OCI-LY1 (cell line): ENCODE results near the gene PYGB.

ENCODE experiments used
- H2AFZ ChIP-seq: fragments of 200-600 bp; sonication (generic), shearing (Covaris generic); 2 replicates; pipeline ENCODE4 v1.6.0; 2014; ENCODE audit warnings: antibody characterized with exemption, mild to moderate bottlenecking, low read length
- H3F3A ChIP-seq: fragments of 200-600 bp; sonication (generic), shearing (Covaris generic); 2 replicates; pipeline ENCODE4 v1.6.0; 2014; ENCODE audit warnings: mild to moderate bottlenecking, antibody characterized with exemption, low read length, moderate library complexity; ENCODE audit not compliant: insufficient read depth
- H3K27ac ChIP-seq: fragments of 200-600 bp; sonication (generic); 2 replicates; pipeline ENCODE4 v1.5.1; 2014; ENCODE audit warnings: low read length, mixed run types, mild to moderate bottlenecking, low read depth; ENCODE audit not compliant: poor library complexity, severe bottlenecking
- H3K27me3 ChIP-seq: fragments of 200-600 bp; sonication (generic); 2 replicates; pipeline ENCODE4 v1.6.0; 2014; ENCODE audit warnings: antibody characterized with exemption, mild to moderate bottlenecking, low read length, moderate library complexity; ENCODE audit not compliant: insufficient read depth
- H3K36me3 ChIP-seq: fragments of 200-600 bp; sonication (generic); 2 replicates; pipeline ENCODE4 v1.6.1; 2014; ENCODE audit warnings: mild to moderate bottlenecking, antibody characterized with exemption, low read length, moderate library complexity, mixed read lengths; ENCODE audit not compliant: insufficient read depth
- H3K4me1 ChIP-seq: fragments of 200-600 bp; sonication (generic); 2 replicates; pipeline ENCODE4 v1.5.1; 2014; ENCODE audit warnings: mild to moderate bottlenecking, low read length, moderate library complexity; ENCODE audit not compliant: insufficient read depth, severe bottlenecking
- H3K4me2 ChIP-seq: fragments of 200-600 bp; sonication (generic), shearing (Covaris generic); 2 replicates; pipeline ENCODE4 v1.6.1; 2014; ENCODE audit warnings: low read length
- H3K4me3 ChIP-seq: fragments of 200-600 bp; sonication (generic); 2 replicates; pipeline ENCODE4 v1.5.1; 2014; ENCODE audit warnings: low read length, low read depth, mild to moderate bottlenecking, mixed read lengths; ENCODE audit not compliant: poor library complexity, severe bottlenecking
- H3K79me2 ChIP-seq: fragments of 200-600 bp; shearing (Covaris generic); 2 replicates; pipeline ENCODE4 v1.6.1; 2016; ENCODE audit warnings: mixed run types, low read length, mixed read lengths; ENCODE audit not compliant: insufficient read depth
- H3K9ac ChIP-seq: fragments of 200-600 bp; sonication (generic), shearing (Covaris generic); 2 replicates; pipeline ENCODE4 v1.6.1; 2014; ENCODE audit warnings: mild to moderate bottlenecking, low read length, mixed read lengths
- H3K9me2 ChIP-seq: fragments of 200-600 bp; sonication (generic), shearing (Covaris generic); 2 replicates; pipeline ENCODE4 v1.6.1; 2014; ENCODE audit warnings: low read depth, mild to moderate bottlenecking, low read length, mixed read lengths
- H3K9me3 ChIP-seq: fragments of 200-600 bp; shearing (Covaris generic); 2 replicates; pipeline ENCODE4 v1.6.1; 2014; ENCODE audit warnings: low read length, mixed read lengths
- H4K20me1 ChIP-seq: fragments of 200-600 bp; sonication (generic), shearing (Covaris generic); 2 replicates; pipeline ENCODE4 v1.6.0; 2016; ENCODE audit warnings: mild to moderate bottlenecking, low read length; ENCODE audit not compliant: insufficient read depth
- EZH2 ChIP-seq: fragments of 200-600 bp; sonication (generic), shearing (Covaris generic); IDR thresholded peaks from 2 replicates; pipeline ENCODE4 v1.8.0; 2017; ENCODE audit warnings: borderline replicate concordance, mixed run types, mild to moderate bottlenecking, antibody characterized with exemption, low read length, moderate library complexity, mixed read lengths
- TF ChIP-seq, protein P1 (sequence below): fragments of 200-600 bp; sonication (generic), shearing (Covaris generic); IDR thresholded peaks from 2 replicates; pipeline ENCODE4 v1.5.1; 2017; ENCODE audit warnings: mild to moderate bottlenecking, antibody characterized with exemption, low read length, moderate library complexity, mixed read lengths

Gene PYGB

DNA sequence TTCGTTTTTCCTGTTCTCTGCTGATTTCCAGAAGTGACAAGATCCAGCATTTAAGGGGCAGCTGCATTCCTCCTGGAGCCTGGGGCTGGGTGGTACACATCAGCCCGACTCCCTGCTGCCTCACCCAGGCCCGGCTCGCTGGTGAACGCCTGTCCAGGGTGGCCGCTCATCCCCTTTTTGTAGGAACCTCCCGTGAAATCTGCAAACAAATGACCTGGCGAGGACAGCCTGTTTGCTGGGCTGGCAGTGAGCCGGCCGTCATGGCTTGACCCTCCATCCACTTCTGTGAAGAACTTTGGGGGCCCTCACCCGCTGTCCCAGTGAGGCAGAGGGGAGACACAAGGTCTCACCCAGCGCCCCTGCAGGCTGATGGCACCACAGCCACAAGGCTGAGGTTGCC, 39.0 kb downstream of the PYGB start:
- peaks cover 8% of the 10 kb centered on the region for H3K4me1 ChIP-seq
- no peaks in the 10 kb centered on the region for H4K20me1 ChIP-seq
- H3K79me2 ChIP-seq, result no peaks in the 10 kb centered on the region
- H3K4me3 ChIP-seq, result no peak overlapping the region
- H3K36me3 ChIP-seq, result peaks cover 67% of the 10 kb centered on the region
- H2AFZ ChIP-seq, result no peak overlapping the region
- TF ChIP-seq, protein P1, sequence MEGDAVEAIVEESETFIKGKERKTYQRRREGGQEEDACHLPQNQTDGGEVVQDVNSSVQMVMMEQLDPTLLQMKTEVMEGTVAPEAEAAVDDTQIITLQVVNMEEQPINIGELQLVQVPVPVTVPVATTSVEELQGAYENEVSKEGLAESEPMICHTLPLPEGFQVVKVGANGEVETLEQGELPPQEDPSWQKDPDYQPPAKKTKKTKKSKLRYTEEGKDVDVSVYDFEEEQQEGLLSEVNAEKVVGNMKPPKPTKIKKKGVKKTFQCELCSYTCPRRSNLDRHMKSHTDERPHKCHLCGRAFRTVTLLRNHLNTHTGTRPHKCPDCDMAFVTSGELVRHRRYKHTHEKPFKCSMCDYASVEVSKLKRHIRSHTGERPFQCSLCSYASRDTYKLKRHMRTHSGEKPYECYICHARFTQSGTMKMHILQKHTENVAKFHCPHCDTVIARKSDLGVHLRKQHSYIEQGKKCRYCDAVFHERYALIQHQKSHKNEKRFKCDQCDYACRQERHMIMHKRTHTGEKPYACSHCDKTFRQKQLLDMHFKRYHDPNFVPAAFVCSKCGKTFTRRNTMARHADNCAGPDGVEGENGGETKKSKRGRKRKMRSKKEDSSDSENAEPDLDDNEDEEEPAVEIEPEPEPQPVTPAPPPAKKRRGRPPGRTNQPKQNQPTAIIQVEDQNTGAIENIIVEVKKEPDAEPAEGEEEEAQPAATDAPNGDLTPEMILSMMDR, result no peak
- H3K9me3 ChIP-seq, result no peaks in the 10 kb centered on the region
- no peaks in the 10 kb centered on the region for H3K27me3 ChIP-seq
- H3K9ac ChIP-seq, result no peak overlapping the region
- H3K9me2 ChIP-seq, result no peaks in the 10 kb centered on the region
- H3F3A ChIP-seq, result no peaks in the 10 kb centered on the region
- H3K27ac ChIP-seq, result no peak overlapping the region
- no peak overlapping the region for H3K4me2 ChIP-seq

DNA sequence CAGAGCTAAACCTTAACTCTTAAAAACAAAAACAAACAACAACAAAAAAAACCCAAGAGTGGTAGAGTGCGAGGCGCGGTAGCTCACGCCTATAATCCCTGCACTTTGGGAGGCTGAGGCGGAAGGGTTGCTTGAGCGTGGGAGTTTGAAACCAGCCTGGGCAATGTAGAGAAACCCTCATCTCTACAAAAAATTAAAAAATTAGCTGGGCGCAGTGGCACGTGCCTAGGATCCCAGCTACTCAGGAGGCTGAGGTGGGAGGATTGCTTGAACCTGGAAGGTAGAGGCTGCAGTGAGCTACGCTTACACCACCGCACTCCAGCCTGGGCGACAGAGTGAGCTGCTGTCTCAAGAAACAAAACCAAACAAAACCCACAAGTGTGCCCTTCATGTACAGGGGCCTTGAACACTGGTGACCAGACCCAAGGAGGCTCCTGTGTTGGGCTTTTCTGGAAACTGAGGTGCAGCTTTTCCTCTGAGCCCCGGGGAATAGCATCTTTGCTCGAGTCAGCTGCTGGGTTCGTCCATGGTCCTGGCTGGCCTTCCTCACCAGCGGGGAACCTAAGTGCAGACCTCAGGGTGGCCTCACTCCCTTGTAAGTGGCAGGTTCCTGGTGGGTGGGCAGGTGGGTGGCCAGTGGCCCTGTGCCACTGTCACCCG, 39.9 kb downstream of the PYGB start:
- Histone ChIP-seq H3K9ac (no peak overlapping the region), H3K79me2 (no peaks in the 10 kb centered on the region), H3K4me1 (no peaks in the 10 kb centered on the region), H2AFZ (no peak overlapping the region), H3K9me3 (no peaks in the 10 kb centered on the region), H3K27me3 (no peaks in the 10 kb centered on the region), H3K27ac (no peak overlapping the region), H3K9me2 (no peaks in the 10 kb centered on the region), H3F3A (no peaks in the 10 kb centered on the region), H4K20me1 (no peaks in the 10 kb centered on the region), H3K4me3 (no peak overlapping the region), H3K36me3 (peaks cover 67% of the 10 kb centered on the region), H3K4me2 (no peak overlapping the region)
- TF ChIP-seq EZH2, result no peak
- TF ChIP-seq, protein P1, result no peak

DNA sequence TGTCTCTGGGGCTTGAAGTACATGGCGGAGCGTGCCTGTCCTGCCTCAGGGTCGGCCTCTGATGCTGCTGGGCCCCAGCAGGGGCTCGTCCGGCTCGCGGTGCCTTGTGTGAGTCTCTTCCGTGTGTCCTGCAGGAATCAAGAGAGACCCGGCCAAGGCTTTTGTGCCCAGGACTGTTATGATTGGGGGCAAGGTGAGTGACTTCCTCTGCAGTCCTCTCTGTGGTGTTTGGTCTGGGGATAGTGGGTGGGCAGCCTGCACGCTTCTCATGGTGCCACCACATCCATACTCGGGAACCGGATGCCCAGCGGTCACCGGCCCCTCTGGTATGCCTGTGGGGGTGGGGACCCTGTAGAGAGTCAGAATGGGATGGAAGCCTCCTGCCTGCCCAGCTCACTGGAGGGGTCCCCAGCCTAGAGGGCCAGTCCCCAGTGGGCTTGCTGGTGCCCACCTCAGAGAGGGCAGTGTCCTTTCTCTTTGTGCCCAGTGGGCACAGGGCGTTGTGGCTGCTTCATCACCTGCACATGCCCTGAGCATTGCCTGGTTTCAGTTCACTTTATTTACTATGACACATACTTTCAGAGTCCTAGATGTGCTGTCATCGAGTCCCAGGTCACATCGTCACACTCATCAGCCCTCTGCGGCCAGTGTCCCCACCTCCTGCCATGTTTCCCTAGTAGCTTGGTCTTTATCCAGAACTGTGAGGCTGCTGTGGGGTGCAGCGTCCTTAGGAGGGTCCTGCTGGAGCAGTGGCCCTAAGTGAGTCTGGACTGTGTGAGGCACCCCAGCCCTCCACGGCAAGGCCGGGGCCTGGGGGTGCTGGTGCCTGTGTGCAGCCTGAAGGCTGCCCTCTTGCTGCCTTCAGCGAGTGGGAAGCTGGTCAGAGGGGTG, 40.7 kb downstream of the PYGB start:
- no peak overlapping the region for H3K27ac ChIP-seq
- no peaks in the 10 kb centered on the region for H3K4me1 ChIP-seq
- no peak overlapping the region for H3K4me2 ChIP-seq
- H4K20me1 ChIP-seq, result no peaks in the 10 kb centered on the region
- no peak overlapping the region for H3K4me3 ChIP-seq
- no peak overlapping the region for H3K9ac ChIP-seq
- H3F3A ChIP-seq, result no peaks in the 10 kb centered on the region
- no peaks in the 10 kb centered on the region for H3K79me2 ChIP-seq
- no peak overlapping the region for H2AFZ ChIP-seq
- peaks cover 63% of the 10 kb centered on the region for H3K36me3 ChIP-seq
- TF ChIP-seq EZH2, result no peak
- TF ChIP-seq, protein P1, result no peak
- H3K27me3 ChIP-seq, result no peaks in the 10 kb centered on the region
- H3K9me2 ChIP-seq, result no peaks in the 10 kb centered on the region
- H3K9me3 ChIP-seq, result no peaks in the 10 kb centered on the region
